Activated naive CD4-positive, alpha-beta T cell treated with anti-CD3 and anti-CD28 coated beads for 36 hours (primary cell): ENCODE measurements around the gene CRACR2B. TPM values are rescaled to one million over a fixed set of nuclear protein-coding genes. Genes with fewer than 3 reads are reported as not detected.

Source experiments
- CTCF ChIA-PET: fragments of 350-600 bp; sonication (Branson Sonifier 250); formaldehyde crosslinking; loops from one replicate; lab custom pipeline; 2021; ENCODE audit warnings: antibody characterized with exemption; lab: Charles Lee
- DNase-seq: peaks from one replicate; pipeline ENCODE4 v3.0.0-alpha.2; 2020
- H3K27ac Mint-ChIP-seq: one replicate; pipeline ENCODE4 v1.8.0; 2021; ENCODE audit warnings: mild to moderate bottlenecking, mixed read lengths
- H3K27me3 Mint-ChIP-seq: one replicate; pipeline ENCODE4 v1.8.0; 2021; ENCODE audit warnings: low read depth, mixed read lengths
- H3K36me3 Mint-ChIP-seq: one replicate; pipeline ENCODE4 v1.8.0; 2021; ENCODE audit warnings: low read depth, mixed read lengths
- H3K4me1 Mint-ChIP-seq: one replicate; pipeline ENCODE4 v1.8.0; 2021; ENCODE audit warnings: low read depth, mixed read lengths
- H3K4me3 Mint-ChIP-seq: one replicate; pipeline ENCODE4 v1.8.0; 2021; ENCODE audit warnings: mild to moderate bottlenecking, moderate library complexity, mixed read lengths
- H3K9me3 Mint-ChIP-seq: one replicate; pipeline ENCODE4 v1.8.0; 2021; ENCODE audit warnings: mixed read lengths
- intact Hi-C: fragments of 100-400 bp; cut with micrococcal nuclease; formaldehyde crosslinking; loops from one replicate; pipeline ENCODE4 v1.15.1; 2023
- total RNA-seq, 2 experiments: library from RNA; stranded (reverse); gene quantifications; one replicate each; pipeline ENCODE4 v1.2.3, GENCODE V29; 2021

CRACR2B gene
- total RNA-seq, 2 experiments from 2014 or later = 0.32 to 0.41 TPM

GRCh38 chr11:790721-791564 is 36.8 kb upstream of the CRACR2B start:
- Mint-ChIP-seq H3K4me1 (peaks cover 7% of the 10 kb centered on the region), H3K4me3 (no peak overlapping the region), H3K27me3 (peaks cover 3% of the 10 kb centered on the region), H3K27ac (no peak overlapping the region), H3K9me3 (no peaks in the 10 kb centered on the region), H3K36me3 (peaks cover 11% of the 10 kb centered on the region)
- intact Hi-C loops = loop anchor here (10.0 kb wide), 1 partner anchor 476 kb away; the partner anchor contains the start of gene IFITM1
- DNase-seq = no peak
- CTCF ChIA-PET = no interaction called here

- intact Hi-C loops = loop anchor here (10.0 kb wide), 1 partner anchor 477 kb away; the partner anchor contains the start of gene IFITM1
- no peak for DNase-seq
- H3K9me3 Mint-ChIP-seq = no peaks in the 10 kb centered on the region
- H3K27me3 Mint-ChIP-seq = peaks cover 3% of the 10 kb centered on the region
- peaks cover 11% of the 10 kb centered on the region for H3K36me3 Mint-ChIP-seq
- H3K27ac Mint-ChIP-seq = no peak overlapping the region
- CTCF ChIA-PET = no interaction called here
- H3K4me1 Mint-ChIP-seq = peaks cover 12% of the 10 kb centered on the region
- no peak overlapping the region for H3K4me3 Mint-ChIP-seq
Observed at GRCh38 chr11:791658-792534, 35.8 kb upstream of the CRACR2B start.

DNA sequence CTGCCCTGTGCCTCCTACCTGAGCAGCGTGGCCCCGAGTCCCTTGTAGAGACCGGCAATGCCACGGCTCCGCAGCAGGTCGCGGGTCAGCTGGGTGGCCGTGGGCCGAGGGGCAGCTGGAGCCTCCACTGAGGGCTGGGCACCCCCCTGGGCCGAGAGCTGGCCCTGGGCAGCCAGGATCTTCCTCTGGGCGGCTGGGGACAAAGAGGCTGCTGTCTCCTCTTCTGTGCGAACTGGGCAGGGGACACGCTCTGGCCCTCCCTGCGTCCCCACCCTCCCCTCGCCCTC is 35.2 kb upstream of the CRACR2B start:
- H3K4me1 Mint-ChIP-seq = peaks cover 12% of the 10 kb centered on the region
- peaks cover 11% of the 10 kb centered on the region for H3K36me3 Mint-ChIP-seq
- no peak overlapping the region for H3K4me3 Mint-ChIP-seq
- H3K27ac Mint-ChIP-seq = no peak overlapping the region
- peaks cover 3% of the 10 kb centered on the region for H3K27me3 Mint-ChIP-seq
- DNase-seq = no peak
- intact Hi-C loops = loop anchor here (10.0 kb wide), 1 partner anchor 478 kb away; the partner anchor contains the start of gene IFITM1
- no peaks in the 10 kb centered on the region for H3K9me3 Mint-ChIP-seq
- CTCF ChIA-PET = no interaction called here

DNA sequence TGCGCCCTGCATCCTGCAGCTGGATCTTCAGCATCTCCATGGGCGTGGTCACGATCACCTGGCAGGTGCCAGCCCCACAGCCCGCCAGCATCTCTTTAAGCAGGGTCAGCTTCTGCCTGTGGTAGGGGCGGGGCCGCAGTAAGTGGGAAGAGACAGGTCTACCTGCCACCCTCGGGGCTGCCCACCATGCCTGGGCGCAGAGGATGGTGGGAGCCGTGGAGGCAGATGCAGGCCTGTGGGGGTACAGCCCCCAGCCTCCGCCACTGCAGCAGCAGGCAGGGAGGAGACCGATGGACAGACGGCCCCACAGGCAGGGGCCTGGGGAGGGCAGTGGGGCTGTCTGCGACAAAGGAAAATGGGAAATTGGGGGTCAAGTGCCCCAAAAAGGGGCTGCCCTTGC is 34.8 kb upstream of the CRACR2B start:
- Mint-ChIP-seq H3K4me3 (no peak overlapping the region), H3K4me1 (peaks cover 12% of the 10 kb centered on the region), H3K27ac (no peak overlapping the region), H3K36me3 (peaks cover 11% of the 10 kb centered on the region), H3K9me3 (no peaks in the 10 kb centered on the region), H3K27me3 (peaks cover 3% of the 10 kb centered on the region)
- intact Hi-C loops = loop anchor here (10.0 kb wide), 1 partner anchor 478 kb away; the partner anchor contains the start of gene IFITM1
- CTCF ChIA-PET = no interaction called here
- DNase-seq = no peak

GRCh38 chr11:793556-793955 is 34.2 kb upstream of the CRACR2B start:
- no peak overlapping the region for H3K27ac Mint-ChIP-seq
- intact Hi-C loops = loop anchor here (10.0 kb wide), 1 partner anchor 479 kb away; the partner anchor contains the start of gene IFITM1
- H3K4me1 Mint-ChIP-seq = peaks cover 12% of the 10 kb centered on the region
- peaks cover 3% of the 10 kb centered on the region for H3K27me3 Mint-ChIP-seq
- peaks cover 11% of the 10 kb centered on the region for H3K36me3 Mint-ChIP-seq
- CTCF ChIA-PET = no interaction called here
- H3K4me3 Mint-ChIP-seq = no peak overlapping the region
- no peak for DNase-seq
- H3K9me3 Mint-ChIP-seq = no peaks in the 10 kb centered on the region

- intact Hi-C loops = loop anchor here (10.0 kb wide), 1 partner anchor 479 kb away; the partner anchor contains the start of gene IFITM1
Observed at GRCh38 chr11:794013-794765, 33.5 kb upstream of the CRACR2B start.

GRCh38 chr11:794766-795633 is 32.7 kb upstream of the CRACR2B start:
- CTCF ChIA-PET = interaction anchor here (1.0 kb wide), 1 partner anchor 31 kb away, joined by 4 read pairs; no protein-coding TSS in a partner anchor
- no peak overlapping the region for H3K27ac Mint-ChIP-seq

More at GRCh38 chr11:794013-794765, 33.5 kb upstream of the CRACR2B start:
- H3K4me1 Mint-ChIP-seq = peaks cover 12% of the 10 kb centered on the region
- H3K9me3 Mint-ChIP-seq = no peaks in the 10 kb centered on the region
- peak overlapping the region; percentile 4 for H3K4me3 Mint-ChIP-seq
- DNase-seq = no peak
- CTCF ChIA-PET = no interaction called here
- H3K27me3 Mint-ChIP-seq = no peaks in the 10 kb centered on the region
- peaks cover 11% of the 10 kb centered on the region for H3K36me3 Mint-ChIP-seq
- no peak overlapping the region for H3K27ac Mint-ChIP-seq

GRCh38 chr11:795634-796564 is 31.8 kb upstream of the CRACR2B start:
- no peaks in the 10 kb centered on the region for H3K9me3 Mint-ChIP-seq
- H3K36me3 Mint-ChIP-seq = peaks cover 11% of the 10 kb centered on the region
- peak; percentile 90 for DNase-seq
- peak overlapping the region; percentile 86 for H3K4me3 Mint-ChIP-seq
- CTCF ChIA-PET = interaction anchor here (1.0 to 1.1 kb wide), 2 partner anchors 18 to 32 kb away, joined by 3 to 4 read pairs; partner anchors contain the start of gene GATD1
- H3K4me1 Mint-ChIP-seq = peaks cover 12% of the 10 kb centered on the region
- peak overlapping the region; percentile 37 for H3K27ac Mint-ChIP-seq
- no peaks in the 10 kb centered on the region for H3K27me3 Mint-ChIP-seq
- intact Hi-C loops = loop anchor here (1.0 to 10.0 kb wide), 10 partner anchors 19 to 589 kb away; partner anchors contain the start of genes BET1L, CHID1, GATD1 and IFITM1

More at GRCh38 chr11:794766-795633, 32.7 kb upstream of the CRACR2B start:
- Mint-ChIP-seq H3K4me1 (peaks cover 12% of the 10 kb centered on the region), H3K27me3 (no peaks in the 10 kb centered on the region), H3K4me3 (peak overlapping the region; percentile 86), H3K9me3 (no peaks in the 10 kb centered on the region), H3K36me3 (peaks cover 11% of the 10 kb centered on the region)
- DNase-seq = no peak
- intact Hi-C loops = loop anchor here (5.0 to 10.0 kb wide), 4 partner anchors 218 to 588 kb away; partner anchors contain the start of genes BET1L, IFITM1, LMNTD2 and PHRF1

DNA sequence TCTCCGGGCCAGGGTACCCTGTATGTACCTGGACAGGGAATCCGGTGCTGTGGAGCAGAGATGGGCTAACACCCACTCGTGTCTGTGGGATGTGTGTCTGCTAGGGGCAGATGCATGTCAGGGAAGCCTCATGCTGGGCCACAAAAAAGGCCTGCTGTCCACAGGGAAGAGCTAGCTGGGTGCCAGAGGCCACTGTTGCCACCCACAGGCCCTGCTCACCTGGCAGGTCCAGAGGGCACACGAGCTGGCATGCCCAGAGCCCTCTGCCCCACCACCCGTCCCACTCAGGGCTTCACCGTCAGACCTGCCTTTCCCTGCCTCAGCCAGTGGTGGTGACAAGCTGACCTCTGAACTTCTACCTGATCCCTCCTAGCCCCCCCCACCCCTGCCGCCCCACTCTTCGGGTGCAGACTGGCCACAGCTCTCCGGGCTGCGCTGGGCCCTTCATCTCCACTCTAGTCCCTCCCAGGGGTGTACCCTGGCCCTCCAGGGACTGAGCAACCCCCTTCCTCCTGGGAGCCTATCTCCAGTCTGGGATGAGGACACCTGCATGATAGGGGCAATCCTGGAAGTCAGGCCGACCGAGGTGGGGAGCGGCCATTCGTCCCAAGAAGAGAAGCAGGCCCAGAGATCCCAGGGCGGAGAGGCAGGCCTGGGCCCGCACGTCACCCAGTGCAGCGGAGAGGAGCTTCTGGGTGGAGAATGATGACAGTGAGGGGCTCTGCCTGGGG is 31.0 kb upstream of the CRACR2B start:
- DNase-seq = no peak
- Mint-ChIP-seq H3K27ac (peak overlapping the region; percentile 37), H3K27me3 (no peaks in the 10 kb centered on the region), H3K9me3 (no peaks in the 10 kb centered on the region), H3K36me3 (peaks cover 6% of the 10 kb centered on the region), H3K4me1 (peaks cover 12% of the 10 kb centered on the region), H3K4me3 (peak overlapping the region; percentile 86)
- CTCF ChIA-PET = interaction anchor here (0.6 to 1.3 kb wide), 3 partner anchors 11 to 31 kb away, joined by 3 read pairs; partner anchors contain the start of gene GATD1
- intact Hi-C loops = loop anchor here (1.0 to 10.0 kb wide), 13 partner anchors 9 to 589 kb away; partner anchors contain the start of genes BET1L, CHID1, DEAF1 and GATD1
